ENCODE data around the gene GHR.

GHR gene

GRCh38 chr5:42542106-42542505 lies 118.9 kb downstream of the GHR start:
- H3K4me1 ChIP-seq (ENCODE audit: insufficient read depth, low read length, poor library complexity, severe bottlenecking): no peaks in the 10 kb centered on the region
- TF ChIP-seq, protein P1, sequence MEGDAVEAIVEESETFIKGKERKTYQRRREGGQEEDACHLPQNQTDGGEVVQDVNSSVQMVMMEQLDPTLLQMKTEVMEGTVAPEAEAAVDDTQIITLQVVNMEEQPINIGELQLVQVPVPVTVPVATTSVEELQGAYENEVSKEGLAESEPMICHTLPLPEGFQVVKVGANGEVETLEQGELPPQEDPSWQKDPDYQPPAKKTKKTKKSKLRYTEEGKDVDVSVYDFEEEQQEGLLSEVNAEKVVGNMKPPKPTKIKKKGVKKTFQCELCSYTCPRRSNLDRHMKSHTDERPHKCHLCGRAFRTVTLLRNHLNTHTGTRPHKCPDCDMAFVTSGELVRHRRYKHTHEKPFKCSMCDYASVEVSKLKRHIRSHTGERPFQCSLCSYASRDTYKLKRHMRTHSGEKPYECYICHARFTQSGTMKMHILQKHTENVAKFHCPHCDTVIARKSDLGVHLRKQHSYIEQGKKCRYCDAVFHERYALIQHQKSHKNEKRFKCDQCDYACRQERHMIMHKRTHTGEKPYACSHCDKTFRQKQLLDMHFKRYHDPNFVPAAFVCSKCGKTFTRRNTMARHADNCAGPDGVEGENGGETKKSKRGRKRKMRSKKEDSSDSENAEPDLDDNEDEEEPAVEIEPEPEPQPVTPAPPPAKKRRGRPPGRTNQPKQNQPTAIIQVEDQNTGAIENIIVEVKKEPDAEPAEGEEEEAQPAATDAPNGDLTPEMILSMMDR (conservative IDR thresholded peaks at IDR 0.05; ENCODE audit: low read length): no peak
- no peak for TF ChIP-seq EZH2phosphoT487 (IDR thresholded peaks at IDR 0.05; ENCODE audit: borderline replicate concordance)
- H3K27me3 ChIP-seq (ENCODE audit: insufficient read depth, low read length, poor library complexity, severe bottlenecking): no peaks in the 10 kb centered on the region
- no peak overlapping the region for H2AFZ ChIP-seq (ENCODE audit: low read length)
- no peak overlapping the region for H3K4me2 ChIP-seq (ENCODE audit: low read depth, low read length, poor library complexity, severe bottlenecking)
- H3K79me2 ChIP-seq (ENCODE audit: insufficient read depth, low read length): no peaks in the 10 kb centered on the region
- H3K9me2 ChIP-seq (replicated peaks; ENCODE audit: low read depth, low read length): no peaks in the 10 kb centered on the region
- no peak overlapping the region for H3K9ac ChIP-seq (ENCODE audit: low read depth, low read length, poor library complexity, severe bottlenecking)
- H3K9me3 ChIP-seq (ENCODE audit: insufficient read depth, low read depth, low read length): no peaks in the 10 kb centered on the region
- no peaks in the 10 kb centered on the region for H4K20me1 ChIP-seq (ENCODE audit: insufficient read depth, low read length, poor library complexity, severe bottlenecking)
- no peaks in the 10 kb centered on the region for H3K36me3 ChIP-seq (ENCODE audit: insufficient read depth, low read length)
- H3F3A ChIP-seq (ENCODE audit: low read depth): no peaks in the 10 kb centered on the region
- no peak overlapping the region for H3K4me3 ChIP-seq (ENCODE audit: low read length, poor library complexity, severe bottlenecking)

DNA sequence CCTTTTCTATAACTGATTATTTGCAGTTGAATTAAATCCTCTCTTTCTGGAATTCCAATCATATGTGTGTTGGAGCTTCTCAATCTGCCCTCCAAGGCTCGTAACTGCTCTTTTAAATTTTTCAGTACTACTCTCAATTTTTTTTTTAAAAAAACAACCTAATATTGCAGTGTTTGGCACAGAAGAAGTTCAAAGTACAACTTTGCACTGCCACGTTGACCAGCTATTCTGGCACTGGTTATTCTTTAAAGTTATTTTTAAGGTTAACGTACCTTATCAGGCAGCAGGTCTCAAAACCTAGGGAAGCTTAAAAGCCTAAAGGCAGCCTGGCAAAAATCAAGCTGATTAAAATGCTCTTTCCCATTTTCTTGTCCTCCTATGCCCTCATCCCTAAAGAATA lies 120.5 kb downstream of the GHR start:
- Histone ChIP-seq H3F3A (ENCODE audit: low read depth) (no peaks in the 10 kb centered on the region), H3K9me2 (replicated peaks; ENCODE audit: low read depth, low read length) (no peaks in the 10 kb centered on the region), H3K9me3 (ENCODE audit: insufficient read depth, low read depth, low read length) (no peaks in the 10 kb centered on the region), H3K4me2 (ENCODE audit: low read depth, low read length, poor library complexity, severe bottlenecking) (no peak overlapping the region), H3K36me3 (ENCODE audit: insufficient read depth, low read length) (no peaks in the 10 kb centered on the region), H2AFZ (ENCODE audit: low read length) (no peak overlapping the region), H3K9ac (ENCODE audit: low read depth, low read length, poor library complexity, severe bottlenecking) (no peak overlapping the region), H4K20me1 (ENCODE audit: insufficient read depth, low read length, poor library complexity, severe bottlenecking) (no peaks in the 10 kb centered on the region), H3K27me3 (ENCODE audit: insufficient read depth, low read length, poor library complexity, severe bottlenecking) (no peaks in the 10 kb centered on the region), H3K79me2 (ENCODE audit: insufficient read depth, low read length) (no peaks in the 10 kb centered on the region), H3K4me3 (ENCODE audit: low read length, poor library complexity, severe bottlenecking) (no peak overlapping the region), H3K4me1 (ENCODE audit: insufficient read depth, low read length, poor library complexity, severe bottlenecking) (no peaks in the 10 kb centered on the region)
- TF ChIP-seq EZH2phosphoT487 (IDR thresholded peaks at IDR 0.05; ENCODE audit: borderline replicate concordance): no peak
- TF ChIP-seq, protein P1 (conservative IDR thresholded peaks at IDR 0.05; ENCODE audit: low read length): no peak

DNA sequence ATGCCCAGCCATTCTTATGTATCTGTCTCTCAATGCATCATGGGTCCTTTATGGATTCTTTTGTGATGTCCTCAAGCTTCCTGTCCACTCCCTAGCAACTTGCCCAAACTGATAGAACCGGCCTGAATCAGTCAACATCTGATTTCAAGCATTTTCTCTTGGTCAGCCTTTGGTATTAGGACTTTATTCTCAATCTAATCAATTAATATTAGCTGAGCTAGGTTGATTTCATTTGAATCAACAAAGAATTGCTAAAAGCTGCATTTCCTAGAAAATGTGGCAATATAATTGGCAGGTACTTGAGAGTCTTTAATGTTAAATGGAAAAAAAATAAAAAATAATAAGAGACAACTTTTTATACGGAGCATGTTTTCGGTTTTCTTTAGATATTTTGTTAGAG lies 121.8 kb downstream of the GHR start:
- no peak overlapping the region for H3K9ac ChIP-seq (ENCODE audit: low read depth, low read length, poor library complexity, severe bottlenecking)
- no peaks in the 10 kb centered on the region for H3K27me3 ChIP-seq (ENCODE audit: insufficient read depth, low read length, poor library complexity, severe bottlenecking)
- TF ChIP-seq, protein P1 (conservative IDR thresholded peaks at IDR 0.05; ENCODE audit: low read length): no peak
- no peak for TF ChIP-seq EZH2phosphoT487 (IDR thresholded peaks at IDR 0.05; ENCODE audit: borderline replicate concordance)
- no peaks in the 10 kb centered on the region for H3K9me2 ChIP-seq (replicated peaks; ENCODE audit: low read depth, low read length)
- no peak overlapping the region for H3K4me2 ChIP-seq (ENCODE audit: low read depth, low read length, poor library complexity, severe bottlenecking)
- H3F3A ChIP-seq (ENCODE audit: low read depth): no peaks in the 10 kb centered on the region
- no peak overlapping the region for H2AFZ ChIP-seq (ENCODE audit: low read length)
- no peaks in the 10 kb centered on the region for H3K36me3 ChIP-seq (ENCODE audit: insufficient read depth, low read length)
- H3K9me3 ChIP-seq (ENCODE audit: insufficient read depth, low read depth, low read length): no peaks in the 10 kb centered on the region
- no peaks in the 10 kb centered on the region for H3K4me1 ChIP-seq (ENCODE audit: insufficient read depth, low read length, poor library complexity, severe bottlenecking)
- no peaks in the 10 kb centered on the region for H4K20me1 ChIP-seq (ENCODE audit: insufficient read depth, low read length, poor library complexity, severe bottlenecking)
- H3K4me3 ChIP-seq (ENCODE audit: low read length, poor library complexity, severe bottlenecking): no peak overlapping the region
- no peaks in the 10 kb centered on the region for H3K79me2 ChIP-seq (ENCODE audit: insufficient read depth, low read length)

Data from Loucy (cell line).